ENCODE measurements around the gene SNRPA1.
A peak's percentile ranks its signal among the peaks of the same experiment; 100 is the strongest.

Gene SNRPA1

GRCh38 chr15:101269479-101270223 lies 25.4 kb downstream of the SNRPA1 start:
- Mint-ChIP-seq H3K27ac (no peak overlapping the region), H3K36me3 (ENCODE audit: low read depth) (peaks cover 55% of the 10 kb centered on the region), H3K27me3 (ENCODE audit: low read depth) (no peaks in the 10 kb centered on the region), H3K9me3 (no peaks in the 10 kb centered on the region), H3K4me1 (peaks cover 5% of the 10 kb centered on the region), H3K4me3 (no peak overlapping the region)
- peak; percentile 9 to 25 (median 25) for TF ChIP-seq CTCF (IDR thresholded peaks at IDR 0.05; ENCODE audit: unreplicated experiment in 3 of 3)

- H3K27ac Mint-ChIP-seq = no peak overlapping the region
- peaks cover 34% of the 10 kb centered on the region for H3K36me3 Mint-ChIP-seq (ENCODE audit: low read depth)
- no peaks in the 10 kb centered on the region for H3K27me3 Mint-ChIP-seq (ENCODE audit: low read depth)
- peaks cover 5% of the 10 kb centered on the region for H3K4me1 Mint-ChIP-seq
- H3K4me3 Mint-ChIP-seq = no peak overlapping the region
- TF ChIP-seq CTCF (IDR thresholded peaks at IDR 0.05; ENCODE audit: unreplicated experiment in 3 of 3) = no peak
- H3K9me3 Mint-ChIP-seq = no peaks in the 10 kb centered on the region
These were observed 27.5 kb downstream of the SNRPA1 start for GRCh38 chr15:101267320-101268104.

DNA sequence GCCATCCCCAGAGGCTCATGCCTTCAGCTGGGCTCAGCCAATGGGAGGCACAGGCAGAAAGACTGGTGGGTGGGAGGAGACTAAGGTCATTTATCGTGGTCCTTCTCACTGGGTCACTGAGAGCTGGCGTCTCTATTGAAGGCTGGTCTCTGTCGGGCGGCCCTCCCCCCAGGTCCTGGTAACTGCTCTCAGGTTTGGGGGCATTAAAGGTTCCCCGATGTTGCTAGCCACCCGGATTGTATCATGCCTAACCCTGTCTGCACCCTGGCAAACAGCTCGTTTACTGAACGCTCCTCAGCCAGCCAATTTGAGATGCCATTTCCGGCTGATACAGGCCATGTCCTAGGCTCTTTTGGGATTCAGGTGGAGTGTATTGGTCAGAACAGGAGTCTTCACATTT lies 28.3 kb downstream of the SNRPA1 start:
- no peaks in the 10 kb centered on the region for H3K27me3 Mint-ChIP-seq (ENCODE audit: low read depth)
- TF ChIP-seq CTCF (IDR thresholded peaks at IDR 0.05; ENCODE audit: unreplicated experiment in 3 of 3) = no peak

GRCh38 chr15:101266034-101266433 lies 29.0 kb downstream of the SNRPA1 start:
- H3K27me3 Mint-ChIP-seq (ENCODE audit: low read depth) = no peaks in the 10 kb centered on the region
- H3K27ac Mint-ChIP-seq = no peak overlapping the region
- H3K4me1 Mint-ChIP-seq = peaks cover 5% of the 10 kb centered on the region
- TF ChIP-seq CTCF (IDR thresholded peaks at IDR 0.05; ENCODE audit: unreplicated experiment in 3 of 3) = no peak
- peaks cover 20% of the 10 kb centered on the region for H3K36me3 Mint-ChIP-seq (ENCODE audit: low read depth)
- H3K9me3 Mint-ChIP-seq = no peaks in the 10 kb centered on the region
- no peak overlapping the region for H3K4me3 Mint-ChIP-seq

More for the DNA sequence above, 28.3 kb downstream of the SNRPA1 start:
- H3K4me3 Mint-ChIP-seq = no peak overlapping the region
- H3K36me3 Mint-ChIP-seq (ENCODE audit: low read depth) = peaks cover 28% of the 10 kb centered on the region
- no peaks in the 10 kb centered on the region for H3K9me3 Mint-ChIP-seq
- H3K4me1 Mint-ChIP-seq = peaks cover 5% of the 10 kb centered on the region
- no peak overlapping the region for H3K27ac Mint-ChIP-seq

GRCh38 chr15:101264911-101265641 lies 30.0 kb downstream of the SNRPA1 start:
- Mint-ChIP-seq H3K4me1 (peaks cover 5% of the 10 kb centered on the region), H3K27me3 (ENCODE audit: low read depth) (no peaks in the 10 kb centered on the region), H3K9me3 (no peaks in the 10 kb centered on the region), H3K27ac (no peak overlapping the region), H3K36me3 (ENCODE audit: low read depth) (peaks cover 13% of the 10 kb centered on the region), H3K4me3 (no peak overlapping the region)
- TF ChIP-seq CTCF (IDR thresholded peaks at IDR 0.05; ENCODE audit: unreplicated experiment in 3 of 3) = no peak
